Measurements from ENCODE around the gene OR10A3. TPM values are rescaled to one million over a fixed set of nuclear protein-coding genes. Genes with fewer than 3 reads are reported as not detected.

Gene OR10A3
- total RNA-seq, 3 donors from 2014 or later, result not detected

DNA sequence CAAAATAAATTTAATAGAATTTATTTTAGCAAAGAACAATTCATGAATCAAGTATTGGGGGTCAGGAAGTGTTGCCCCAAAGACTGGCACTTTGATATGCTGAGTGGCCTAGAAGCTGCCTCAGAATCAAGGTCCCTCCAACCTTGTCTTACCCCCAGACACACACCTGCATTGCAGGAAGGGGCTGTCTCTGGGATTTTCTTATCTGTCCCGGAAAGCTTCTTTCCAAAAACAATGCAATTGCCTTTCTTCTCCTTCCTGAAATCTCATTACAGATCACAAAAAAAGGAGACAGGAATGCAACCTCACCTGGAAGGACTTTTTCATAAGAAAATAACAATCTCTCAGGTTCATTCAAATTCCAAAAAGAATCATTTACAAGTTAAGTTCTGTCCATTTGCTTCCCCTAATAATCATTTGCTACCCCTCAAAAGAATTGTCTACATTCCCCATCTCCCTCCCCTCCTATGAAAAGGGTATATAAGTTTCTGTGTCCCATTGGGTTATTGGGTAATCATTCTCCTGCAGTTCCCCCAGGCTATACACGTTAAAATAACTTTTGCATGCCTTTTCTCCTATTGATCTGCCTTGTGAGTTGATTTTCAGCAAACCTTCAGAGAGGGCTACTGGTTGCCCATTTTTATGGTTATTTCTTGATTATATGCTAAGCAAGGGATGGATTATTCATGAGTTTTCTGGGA is 31.8 kb downstream of the OR10A3 start:
- no peak overlapping the region for H3K4me3 Mint-ChIP-seq
- H3K36me3 Mint-ChIP-seq (ENCODE audit: insufficient read depth), result no peaks in the 10 kb centered on the region
- no peaks in the 10 kb centered on the region for H3K4me1 Mint-ChIP-seq (ENCODE audit: low read depth)
- DNase-seq (no peak), ATAC-seq (no peak)
- no peaks in the 10 kb centered on the region for H3K9me3 Mint-ChIP-seq
- H3K27me3 Mint-ChIP-seq (ENCODE audit: low read depth), result peaks cover 26% of the 10 kb centered on the region

DNA sequence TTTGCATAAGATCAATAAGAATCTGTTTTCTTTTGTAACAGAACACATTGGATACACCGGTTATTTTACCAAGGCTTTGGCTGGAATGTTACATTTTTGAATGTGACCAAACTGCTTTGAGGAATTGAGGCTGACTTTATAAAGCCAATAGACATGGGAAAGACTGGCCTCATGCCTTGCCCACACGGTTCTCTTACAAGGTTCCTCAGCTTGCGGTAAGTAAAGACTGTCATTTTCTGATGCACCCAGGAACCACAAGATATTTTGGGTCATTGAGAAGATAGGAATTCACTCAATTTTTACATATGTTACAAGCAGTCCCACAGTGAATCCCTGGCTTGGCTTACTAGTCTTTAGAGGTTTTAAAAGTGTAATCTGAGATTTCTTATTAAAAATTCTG is 34.4 kb downstream of the OR10A3 start:
- H3K36me3 Mint-ChIP-seq (ENCODE audit: insufficient read depth), result no peaks in the 10 kb centered on the region
- H3K27me3 Mint-ChIP-seq (ENCODE audit: low read depth), result peaks cover 35% of the 10 kb centered on the region

DNA sequence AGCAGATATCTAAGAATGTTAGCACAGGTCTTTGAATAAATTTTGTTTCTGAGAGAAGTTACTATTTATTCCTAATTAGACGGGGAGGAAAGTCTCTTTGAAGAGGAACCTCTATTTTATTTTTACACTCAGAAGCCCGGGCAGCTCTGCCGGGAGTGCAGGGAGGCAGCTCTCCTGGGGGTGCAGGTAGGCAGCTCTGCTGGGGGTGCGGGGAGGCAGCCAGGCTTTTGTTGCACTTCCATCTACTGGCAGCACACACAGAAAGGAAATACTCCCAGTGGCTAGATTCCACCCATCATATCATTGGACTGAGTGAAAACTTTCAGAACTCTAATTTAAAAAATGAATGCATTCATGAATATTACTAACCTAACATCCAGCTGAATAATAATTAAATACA is 35.0 kb downstream of the OR10A3 start:
- H3K4me3 Mint-ChIP-seq, result no peak overlapping the region
- ATAC-seq (no peak), DNase-seq (no peak)
- H3K4me1 Mint-ChIP-seq (ENCODE audit: low read depth), result no peaks in the 10 kb centered on the region
- peaks cover 37% of the 10 kb centered on the region for H3K27me3 Mint-ChIP-seq (ENCODE audit: low read depth)
- H3K9me3 Mint-ChIP-seq, result no peaks in the 10 kb centered on the region
- H3K36me3 Mint-ChIP-seq (ENCODE audit: insufficient read depth), result no peaks in the 10 kb centered on the region

More for the DNA sequence above, 34.4 kb downstream of the OR10A3 start:
- ATAC-seq (no peak), DNase-seq (no peak)
- no peaks in the 10 kb centered on the region for H3K4me1 Mint-ChIP-seq (ENCODE audit: low read depth)
- no peak overlapping the region for H3K4me3 Mint-ChIP-seq
- H3K9me3 Mint-ChIP-seq, result no peaks in the 10 kb centered on the region

DNA sequence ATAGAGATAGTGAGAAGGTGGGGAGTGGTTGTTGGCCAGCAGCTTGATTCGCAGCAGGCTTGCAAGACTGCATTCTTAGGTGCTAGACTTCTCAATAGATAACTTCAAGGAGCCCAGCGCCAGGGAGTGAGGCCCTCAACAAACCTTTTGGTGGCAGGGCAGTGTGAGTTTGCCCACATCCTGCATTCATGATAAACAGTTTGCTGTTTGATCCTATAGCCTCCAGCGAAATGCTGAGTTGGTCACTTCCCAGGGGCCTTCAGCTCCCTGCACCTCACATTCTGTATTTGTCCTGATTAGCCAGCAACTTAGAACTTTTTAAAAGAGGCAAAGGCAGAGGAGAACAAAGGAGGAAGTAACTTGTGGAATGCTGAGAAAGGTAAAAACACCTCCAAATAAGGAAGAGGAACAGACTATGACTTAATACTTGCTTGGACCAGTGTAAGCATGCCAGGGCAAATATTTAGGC is 35.5 kb downstream of the OR10A3 start:
- peaks cover 42% of the 10 kb centered on the region for H3K27me3 Mint-ChIP-seq (ENCODE audit: low read depth)
- no peaks in the 10 kb centered on the region for H3K4me1 Mint-ChIP-seq (ENCODE audit: low read depth)
- H3K9me3 Mint-ChIP-seq, result no peaks in the 10 kb centered on the region
- DNase-seq (no peak), ATAC-seq (no peak)
- H3K4me3 Mint-ChIP-seq, result no peak overlapping the region
- no peaks in the 10 kb centered on the region for H3K36me3 Mint-ChIP-seq (ENCODE audit: insufficient read depth)

DNA sequence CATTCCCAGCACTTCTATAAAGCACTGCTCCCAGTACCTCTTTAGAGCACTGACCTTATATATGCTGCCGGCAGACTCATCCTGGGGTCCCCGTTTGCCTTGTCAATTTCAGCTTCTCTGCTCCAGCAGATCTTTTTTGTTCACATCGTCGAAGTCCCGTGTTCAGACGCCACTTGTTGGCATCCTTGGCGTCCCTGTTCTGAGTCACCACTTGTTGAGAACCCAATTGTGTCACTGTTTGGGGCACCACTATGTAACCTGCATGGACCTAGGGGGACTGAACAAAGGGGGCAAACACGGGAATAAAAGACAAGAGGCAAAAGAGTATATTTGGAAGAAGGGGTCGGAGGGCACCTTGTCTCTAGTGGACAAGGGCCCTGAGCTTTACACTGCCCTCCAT is 36.0 kb downstream of the OR10A3 start:
- no peak for ATAC-seq
- no peaks in the 10 kb centered on the region for H3K4me1 Mint-ChIP-seq (ENCODE audit: low read depth)

DNA sequence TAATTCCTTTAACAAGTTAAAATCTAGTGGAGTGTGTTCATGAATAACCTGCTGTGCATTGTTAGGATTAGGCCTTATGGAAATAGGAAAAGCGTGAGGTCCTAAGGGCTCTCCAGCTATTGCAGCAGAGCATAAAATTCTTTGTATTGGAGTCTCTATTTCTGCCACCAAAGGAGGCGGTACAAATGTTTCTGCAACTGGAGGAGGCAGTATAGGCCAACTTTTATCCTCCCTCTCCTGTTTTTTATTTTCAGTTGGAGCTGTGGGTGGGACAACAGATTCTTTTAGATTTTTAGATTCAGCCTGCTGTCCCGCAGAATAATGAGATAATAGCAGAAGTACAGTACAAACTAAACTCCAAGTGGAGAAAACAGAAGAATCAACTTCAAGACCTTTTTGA is 36.6 kb downstream of the OR10A3 start:
- Mint-ChIP-seq H3K36me3 (ENCODE audit: insufficient read depth) (no peaks in the 10 kb centered on the region), H3K4me1 (ENCODE audit: low read depth) (no peaks in the 10 kb centered on the region), H3K27me3 (ENCODE audit: low read depth) (peaks cover 37% of the 10 kb centered on the region), H3K4me3 (no peak overlapping the region), H3K9me3 (no peaks in the 10 kb centered on the region)
- no peak for DNase-seq
- ATAC-seq, result no peak

More for the DNA sequence above, 36.0 kb downstream of the OR10A3 start:
- Mint-ChIP-seq H3K27me3 (ENCODE audit: low read depth) (peaks cover 41% of the 10 kb centered on the region), H3K4me3 (no peak overlapping the region), H3K36me3 (ENCODE audit: insufficient read depth) (no peaks in the 10 kb centered on the region), H3K9me3 (no peaks in the 10 kb centered on the region)
- DNase-seq, result no peak

DNA sequence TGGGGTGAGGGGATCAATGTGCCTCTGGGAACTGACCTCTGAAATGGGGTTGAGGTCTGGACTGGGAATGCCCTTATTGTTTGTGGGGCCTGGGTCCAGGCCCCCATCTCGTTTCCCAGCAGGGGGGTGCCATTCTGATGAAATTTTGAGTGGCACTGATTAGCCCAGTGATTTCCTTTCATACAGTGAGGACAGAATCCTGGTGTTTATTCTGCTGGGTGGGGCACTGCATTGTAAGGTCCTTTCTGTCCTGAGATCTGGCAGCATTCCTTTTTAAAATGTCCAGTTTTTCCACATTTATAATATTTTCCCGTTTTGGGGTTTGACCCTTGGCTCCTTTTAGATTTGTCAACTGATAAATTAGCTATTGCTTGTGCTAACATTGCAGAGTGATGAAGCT is 37.6 kb downstream of the OR10A3 start:
- no peaks in the 10 kb centered on the region for H3K36me3 Mint-ChIP-seq (ENCODE audit: insufficient read depth)
- no peak for DNase-seq
- no peak for ATAC-seq
- no peak overlapping the region for H3K4me3 Mint-ChIP-seq
- H3K4me1 Mint-ChIP-seq (ENCODE audit: low read depth), result no peaks in the 10 kb centered on the region
- H3K27me3 Mint-ChIP-seq (ENCODE audit: low read depth), result peaks cover 38% of the 10 kb centered on the region
- no peaks in the 10 kb centered on the region for H3K9me3 Mint-ChIP-seq

DNA sequence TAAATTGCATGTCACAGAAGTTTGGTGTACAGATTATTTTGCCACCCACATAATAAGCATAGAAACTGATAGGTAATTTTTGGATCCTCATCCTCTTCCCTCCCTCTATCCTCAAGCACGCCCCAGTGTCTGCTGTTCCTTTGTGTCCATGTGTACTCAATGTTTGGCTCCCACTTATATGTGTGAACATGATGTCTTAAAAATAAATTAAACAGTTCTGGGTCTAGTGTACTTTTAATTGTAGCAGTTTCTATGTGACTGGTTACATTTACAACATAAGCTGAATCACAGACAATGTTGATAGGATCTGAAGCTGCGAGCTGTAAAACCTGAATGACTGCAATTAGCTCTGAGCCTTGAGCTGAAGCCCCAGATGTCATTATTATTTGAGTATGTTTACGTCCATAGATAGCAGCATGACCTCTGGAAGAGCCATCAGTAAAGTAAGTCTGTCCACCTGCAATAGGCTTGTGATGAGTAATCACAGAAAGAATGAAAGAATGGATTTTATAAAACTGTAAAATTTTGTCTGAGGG is 40.1 kb downstream of the OR10A3 start:
- Mint-ChIP-seq H3K36me3 (ENCODE audit: insufficient read depth) (no peaks in the 10 kb centered on the region), H3K4me1 (ENCODE audit: low read depth) (no peaks in the 10 kb centered on the region), H3K9me3 (no peaks in the 10 kb centered on the region), H3K27me3 (ENCODE audit: low read depth) (peaks cover 34% of the 10 kb centered on the region), H3K4me3 (no peak overlapping the region)
- DNase-seq (no peak), ATAC-seq (no peak)

DNA sequence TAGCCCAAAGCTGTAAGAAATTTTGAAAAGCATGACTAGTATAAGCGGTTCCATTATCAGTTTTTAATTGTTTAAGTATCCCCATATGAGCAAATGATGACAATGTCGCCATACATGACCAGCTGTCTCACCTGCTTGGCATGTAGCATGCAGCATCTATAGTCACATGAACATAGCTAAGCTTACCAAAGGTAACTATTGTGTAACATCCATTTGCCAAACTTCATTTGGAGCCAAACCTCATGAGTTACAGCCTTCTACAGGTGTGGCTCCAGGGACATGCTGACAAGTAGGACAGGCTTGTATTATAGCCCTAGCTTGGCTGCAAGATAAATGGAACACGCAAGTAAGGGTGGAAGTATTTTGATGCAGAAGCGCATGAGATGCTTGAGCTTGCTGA is 40.8 kb downstream of the OR10A3 start:
- H3K27me3 Mint-ChIP-seq (ENCODE audit: low read depth), result peaks cover 30% of the 10 kb centered on the region

DNA sequence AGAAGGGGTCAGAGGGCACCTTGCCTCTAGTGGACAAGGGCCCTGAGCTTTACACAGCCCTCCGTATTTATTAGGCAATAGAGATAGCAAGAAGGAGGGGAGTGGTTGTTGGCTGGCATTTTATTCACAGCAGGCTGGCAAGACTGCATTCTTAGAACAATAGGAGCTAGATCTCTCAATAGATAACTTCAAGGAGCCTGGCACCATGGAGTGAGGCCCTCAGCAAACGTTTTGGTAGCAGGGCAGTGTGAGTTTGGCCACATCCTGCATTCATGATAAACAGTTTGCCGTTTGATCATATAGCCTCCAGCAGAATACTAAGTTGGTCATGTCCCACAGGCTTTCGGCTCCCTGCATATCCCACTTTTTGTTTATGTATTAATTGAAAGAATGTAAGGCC is 42.1 kb downstream of the OR10A3 start:
- Mint-ChIP-seq H3K36me3 (ENCODE audit: insufficient read depth) (no peaks in the 10 kb centered on the region), H3K4me3 (no peak overlapping the region), H3K4me1 (ENCODE audit: low read depth) (no peaks in the 10 kb centered on the region), H3K27me3 (ENCODE audit: low read depth) (peaks cover 25% of the 10 kb centered on the region), H3K9me3 (peaks cover 3% of the 10 kb centered on the region)
- ATAC-seq (no peak), DNase-seq (no peak)

More for the DNA sequence above, 40.8 kb downstream of the OR10A3 start:
- Mint-ChIP-seq H3K4me3 (no peak overlapping the region), H3K9me3 (no peaks in the 10 kb centered on the region), H3K4me1 (ENCODE audit: low read depth) (no peaks in the 10 kb centered on the region), H3K36me3 (ENCODE audit: insufficient read depth) (no peaks in the 10 kb centered on the region)
- DNase-seq, result no peak
- ATAC-seq, result no peak

DNA sequence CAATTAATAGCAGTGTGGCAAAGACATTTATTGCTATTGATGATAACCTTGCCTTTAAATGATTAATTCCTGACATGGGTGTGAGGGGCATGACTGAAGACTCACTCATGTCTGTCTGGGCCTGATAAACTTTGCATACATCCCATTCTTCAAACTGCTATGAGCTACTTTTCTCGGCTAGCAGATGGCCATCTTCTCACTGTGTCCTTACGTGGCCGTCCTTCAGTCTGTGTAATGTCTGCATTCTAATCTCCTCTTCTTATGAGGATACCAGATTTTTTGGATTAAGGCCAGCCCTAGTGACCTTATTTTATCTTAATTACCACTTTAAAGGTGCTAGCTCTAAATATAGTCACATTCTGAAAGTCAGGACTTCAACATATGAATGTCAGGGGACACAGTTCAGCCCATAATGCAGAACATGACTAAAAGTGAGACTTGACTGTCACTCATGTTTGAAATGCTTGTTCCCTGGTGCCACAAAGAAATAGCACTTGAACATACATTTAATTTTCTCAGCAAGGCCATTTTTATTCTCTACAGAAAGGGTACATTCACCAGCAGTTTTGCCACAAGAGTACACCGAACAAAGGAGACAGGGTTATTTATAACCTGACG is 42.7 kb downstream of the OR10A3 start:
- Mint-ChIP-seq H3K36me3 (ENCODE audit: insufficient read depth) (no peaks in the 10 kb centered on the region), H3K9me3 (peaks cover 3% of the 10 kb centered on the region), H3K4me3 (no peak overlapping the region), H3K27me3 (ENCODE audit: low read depth) (peaks cover 23% of the 10 kb centered on the region), H3K4me1 (ENCODE audit: low read depth) (no peaks in the 10 kb centered on the region)
- no peak for DNase-seq
- no peak for ATAC-seq

DNA sequence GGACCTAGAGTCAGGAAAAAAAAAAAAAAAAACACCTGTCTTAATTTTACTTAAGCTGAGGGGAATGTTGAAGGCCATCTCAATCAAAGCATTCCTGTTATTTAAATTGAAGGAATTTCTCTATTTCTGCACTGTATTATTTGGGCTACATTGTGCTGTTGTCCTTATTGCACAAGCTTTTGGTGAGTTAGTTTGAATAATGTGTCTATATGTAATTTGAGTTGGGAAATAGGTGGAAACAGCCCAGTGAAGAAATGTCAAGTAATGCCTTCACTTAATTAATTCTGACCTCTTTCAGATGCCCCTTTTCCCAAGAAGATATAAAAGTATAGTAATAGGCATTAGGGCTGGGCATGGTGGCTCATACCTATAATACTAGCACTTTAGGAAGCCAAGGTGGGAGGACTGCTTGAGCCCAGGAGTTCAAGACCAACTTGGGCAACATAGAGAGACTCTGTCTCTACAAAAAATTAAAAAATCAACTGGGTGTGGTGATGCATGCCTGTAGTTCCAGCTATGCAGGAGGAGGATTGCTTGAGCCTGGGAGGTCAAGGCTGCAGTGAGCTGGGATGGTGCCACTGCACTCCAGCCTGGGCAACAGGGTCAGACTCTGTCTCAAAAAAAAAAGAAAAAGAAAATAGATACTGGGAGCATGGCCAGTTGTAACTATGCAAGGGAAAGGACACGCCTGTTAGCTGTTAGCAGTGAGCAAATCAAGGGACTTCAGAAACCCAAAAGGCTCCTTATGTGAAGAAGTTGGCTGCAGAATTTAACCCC is 45.3 kb downstream of the OR10A3 start:
- H3K9me3 Mint-ChIP-seq, result peaks cover 3% of the 10 kb centered on the region
- ATAC-seq (no peak), DNase-seq (no peak)
- H3K36me3 Mint-ChIP-seq (ENCODE audit: insufficient read depth), result no peaks in the 10 kb centered on the region
- peaks cover 6% of the 10 kb centered on the region for H3K27me3 Mint-ChIP-seq (ENCODE audit: low read depth)
- peaks cover 5% of the 10 kb centered on the region for H3K4me1 Mint-ChIP-seq (ENCODE audit: low read depth)
- H3K4me3 Mint-ChIP-seq, result no peak overlapping the region

DNA sequence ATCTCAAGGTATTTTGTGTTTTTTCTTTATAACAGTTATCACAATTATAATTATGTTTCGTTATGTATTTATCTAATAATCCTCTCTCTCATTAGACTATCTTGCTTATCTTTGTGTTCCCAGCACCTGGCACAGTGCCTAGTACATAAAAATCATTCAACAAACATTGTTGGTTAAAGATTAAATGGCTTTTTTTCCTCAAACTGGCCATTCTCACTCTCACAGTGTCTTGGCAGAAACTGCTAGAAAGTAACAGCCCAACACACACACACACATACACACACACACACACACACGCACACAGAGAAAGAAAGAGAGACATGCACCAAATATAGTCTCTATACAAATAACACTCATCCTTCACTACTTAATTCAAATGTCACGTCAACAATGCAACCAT is 47.3 kb downstream of the OR10A3 start:
- ATAC-seq, result no peak
- Mint-ChIP-seq H3K36me3 (ENCODE audit: insufficient read depth) (no peaks in the 10 kb centered on the region), H3K9me3 (peaks cover 3% of the 10 kb centered on the region), H3K27me3 (ENCODE audit: low read depth) (peaks cover 1% of the 10 kb centered on the region), H3K4me3 (no peak overlapping the region), H3K4me1 (ENCODE audit: low read depth) (peaks cover 5% of the 10 kb centered on the region)
- no peak for DNase-seq

DNA sequence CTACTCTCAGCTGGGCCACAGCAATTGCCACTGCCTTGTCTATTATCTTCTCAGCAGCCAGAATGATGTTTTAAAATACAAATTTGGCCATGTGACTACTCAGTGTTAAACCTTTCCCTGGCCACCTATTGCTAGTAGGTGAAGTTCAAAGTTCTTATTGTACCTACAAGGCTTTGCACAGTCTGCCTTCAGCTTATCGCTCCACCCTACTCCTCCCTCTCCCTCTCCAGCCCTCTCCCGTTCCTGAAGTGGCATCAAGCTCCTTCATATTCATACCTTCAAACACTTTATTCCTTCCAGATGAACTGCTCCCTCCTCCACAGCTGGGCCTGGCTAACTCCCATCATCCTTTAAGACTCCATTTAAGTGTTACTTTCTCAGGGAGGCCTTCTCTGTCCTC is 47.7 kb downstream of the OR10A3 start:
- H3K9me3 Mint-ChIP-seq, result peaks cover 3% of the 10 kb centered on the region
- peaks cover 5% of the 10 kb centered on the region for H3K4me1 Mint-ChIP-seq (ENCODE audit: low read depth)
- no peak for ATAC-seq

More for the DNA sequence above, 47.7 kb downstream of the OR10A3 start:
- no peaks in the 10 kb centered on the region for H3K36me3 Mint-ChIP-seq (ENCODE audit: insufficient read depth)
- H3K27me3 Mint-ChIP-seq (ENCODE audit: low read depth), result no peaks in the 10 kb centered on the region
- no peak for DNase-seq
- H3K4me3 Mint-ChIP-seq, result no peak overlapping the region
